Measurements from ENCODE around the gene CCDC174.

DNA sequence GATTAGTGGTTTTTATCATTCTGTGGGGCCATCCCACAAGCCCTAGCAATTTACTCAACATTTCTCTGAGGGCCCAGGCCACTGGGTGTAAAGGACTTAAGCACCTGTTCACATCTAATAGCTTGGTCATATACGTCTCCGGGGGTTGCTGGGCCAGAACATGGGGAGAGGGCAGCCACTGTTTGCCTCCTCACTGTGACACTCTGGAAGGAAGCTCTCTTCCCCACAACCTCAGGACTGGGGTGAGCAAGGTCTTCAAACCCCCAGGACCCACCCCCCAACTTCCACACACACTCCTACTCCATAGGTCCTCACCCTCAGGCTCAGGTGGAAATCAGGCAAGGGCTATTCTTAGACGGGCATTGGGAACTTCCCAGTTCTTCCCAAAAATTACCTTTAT, 52.2 kb downstream of the CCDC174 start:
- TF ChIP-seq POLR2AphosphoS5 (IDR thresholded peaks at IDR 0.05; ENCODE audit: low read depth, low read length), result no peak
- TF ChIP-seq POLR2A (IDR thresholded peaks at IDR 0.05; ENCODE audit: low read depth, low read length), result no peak

Data from GM12891 (cell line).